SK-MEL-5 (cell line): ENCODE results near the gene AFAP1. TPM values are rescaled to one million over a fixed set of nuclear protein-coding genes. Genes with fewer than 3 reads are reported as not detected.
A peak's percentile ranks its signal among the peaks of the same experiment; 100 is the strongest.

Experiments
- DNase-seq: peaks from one replicate; pipeline ENCODE4 v3.0.0-alpha.2; 2016; ENCODE audit warnings: low read depth, low spot score
- in situ Hi-C: cut with HindIII; loops from 2 replicates; pipeline ENCODE4 v1.10.0; 2016; ENCODE audit warnings: low sequenced_read_pairs, high pct_unique_total_duplicates, low pct_unique_long_range_greater_than_20kb
- total RNA-seq: library from RNA; depleted of rRNA; stranded (reverse); fragments of >200 nt; shearing (Covaris generic); gene quantifications from 2 replicates; pipeline ENCODE4 v1.2.3, GENCODE V29; 2014

The AFAP1 gene
- total RNA-seq, 1 experiment from 2014 or later: 10.3 TPM

DNA sequence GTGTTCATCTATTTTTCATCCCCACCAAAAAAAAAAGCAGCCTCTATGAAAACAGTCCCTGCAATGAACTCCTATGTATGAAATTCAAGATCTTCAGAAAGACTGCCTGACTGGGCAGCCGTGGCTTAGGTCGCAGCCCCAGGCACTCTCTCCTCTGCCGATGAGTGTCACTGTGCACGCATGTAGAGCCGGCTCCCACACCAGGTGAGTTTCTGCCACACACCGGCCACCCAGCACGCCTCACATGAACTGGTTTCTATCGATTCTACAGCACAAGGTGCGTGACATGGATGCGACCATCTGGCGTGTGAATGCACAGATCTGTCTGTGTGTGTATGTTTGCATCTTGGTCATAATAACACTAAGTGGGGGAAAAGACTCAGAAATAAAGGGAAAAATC lies 140.4 kb downstream of the AFAP1 start:
- in situ Hi-C loops: no loop called here
- DNase-seq: no peak

GRCh38 chr4:7798178-7798995 lies 141.3 kb downstream of the AFAP1 start:
- in situ Hi-C loops: no loop called here
- peak; percentile 8 for DNase-seq

DNA sequence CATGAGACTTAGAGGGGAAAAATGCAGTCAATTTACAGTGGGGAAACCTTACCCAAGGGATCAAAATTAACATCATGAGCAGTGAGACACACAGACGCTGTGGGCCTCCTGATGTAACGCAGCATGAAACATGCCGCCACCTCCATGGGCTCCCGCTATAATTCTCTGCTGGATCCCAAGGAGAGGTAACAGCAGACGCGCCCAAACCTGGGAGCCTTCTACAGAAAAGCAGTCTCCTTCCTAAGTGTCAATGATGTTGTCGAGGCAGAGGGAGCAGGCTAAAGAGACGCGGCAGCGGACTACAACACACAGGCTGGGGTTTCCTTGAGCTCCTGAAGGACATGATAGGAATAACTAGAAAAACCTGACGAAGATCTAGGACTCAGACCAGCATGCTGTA lies 142.3 kb downstream of the AFAP1 start:
- DNase-seq: no peak
- in situ Hi-C loops: no loop called here

DNA sequence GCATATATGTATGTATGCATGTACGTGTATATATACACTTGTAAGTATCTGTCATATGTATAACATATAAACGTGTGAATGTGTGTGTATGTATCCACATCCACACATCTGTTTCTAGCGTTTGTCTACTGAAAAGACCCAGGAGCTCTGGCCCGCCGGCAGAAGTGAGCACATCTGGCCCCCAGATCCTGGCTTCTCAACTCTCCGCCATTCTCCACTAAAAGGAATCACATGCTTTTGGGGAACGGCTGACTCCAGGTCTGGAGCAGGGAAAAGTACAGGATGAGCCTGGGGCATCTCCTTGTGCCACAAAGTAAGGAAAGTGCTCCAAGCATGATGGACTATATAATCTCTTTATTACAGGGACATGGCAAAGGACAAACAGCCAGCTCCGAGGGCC lies 143.7 kb downstream of the AFAP1 start:
- in situ Hi-C loops: no loop called here
- no peak for DNase-seq

DNA sequence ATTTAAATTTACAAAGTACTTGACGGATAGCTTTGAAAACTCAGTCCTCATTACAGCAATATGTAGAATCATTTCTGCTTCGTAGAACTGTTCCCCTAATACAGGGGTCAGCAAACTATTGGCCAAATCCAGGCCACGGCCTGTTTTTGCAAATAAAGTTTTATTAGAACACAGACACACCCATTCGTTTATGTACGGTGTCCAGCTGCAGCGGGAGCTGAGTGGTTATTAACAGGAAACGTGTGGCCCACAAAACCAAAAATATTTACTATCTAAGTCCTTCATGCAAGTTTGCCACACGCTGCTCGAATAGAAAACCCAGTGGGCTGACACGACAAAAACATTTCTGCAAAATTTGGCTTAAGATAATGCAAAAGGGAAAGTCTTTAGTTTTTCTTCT lies 146.5 kb downstream of the AFAP1 start:
- DNase-seq: no peak
- in situ Hi-C loops: no loop called here

DNA sequence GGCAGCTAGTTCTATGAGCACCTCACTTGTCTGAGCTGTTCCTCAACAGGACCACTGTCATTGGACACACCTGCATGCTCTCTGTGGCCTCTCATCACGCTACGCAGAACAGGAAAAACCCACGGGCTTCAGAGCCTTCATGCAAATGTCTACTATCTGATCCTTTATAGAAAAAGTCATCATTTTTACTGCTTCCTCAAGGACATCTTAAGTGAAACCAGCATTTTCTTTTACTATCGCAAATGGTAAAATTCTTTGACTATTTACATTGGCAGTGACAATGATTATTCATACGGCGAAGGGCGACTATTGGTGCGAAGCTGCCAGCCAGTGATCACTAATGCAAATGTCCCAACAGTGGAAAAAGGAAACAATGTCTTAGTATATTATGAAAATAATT lies 147.0 kb downstream of the AFAP1 start:
- in situ Hi-C loops: no loop called here
- DNase-seq: no peak

- no peak for DNase-seq
Observed at GRCh38 chr4:7790999-7791398, 148.7 kb downstream of the AFAP1 start.

DNA sequence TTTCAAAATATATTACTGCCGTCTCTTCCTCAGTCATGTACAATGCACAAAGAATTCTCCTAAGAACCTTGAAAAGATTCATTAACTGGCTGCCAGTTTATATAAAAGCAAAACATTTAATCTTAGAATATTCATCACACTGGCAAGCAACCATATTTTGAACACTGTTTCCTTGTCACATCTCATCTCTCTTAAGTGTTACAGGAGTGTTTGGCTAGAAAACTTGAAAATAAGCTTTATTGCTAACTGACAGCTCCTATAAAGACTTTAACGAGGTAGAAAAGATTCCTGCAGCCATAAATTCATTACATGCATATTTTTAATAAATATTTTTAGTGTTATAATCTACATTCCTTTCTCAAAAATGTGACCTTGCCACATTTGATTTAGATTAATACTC lies 149.6 kb downstream of the AFAP1 start:
- DNase-seq: no peak
- in situ Hi-C loops: no loop called here

More at GRCh38 chr4:7790999-7791398, 148.7 kb downstream of the AFAP1 start:
- in situ Hi-C loops: no loop called here

DNA sequence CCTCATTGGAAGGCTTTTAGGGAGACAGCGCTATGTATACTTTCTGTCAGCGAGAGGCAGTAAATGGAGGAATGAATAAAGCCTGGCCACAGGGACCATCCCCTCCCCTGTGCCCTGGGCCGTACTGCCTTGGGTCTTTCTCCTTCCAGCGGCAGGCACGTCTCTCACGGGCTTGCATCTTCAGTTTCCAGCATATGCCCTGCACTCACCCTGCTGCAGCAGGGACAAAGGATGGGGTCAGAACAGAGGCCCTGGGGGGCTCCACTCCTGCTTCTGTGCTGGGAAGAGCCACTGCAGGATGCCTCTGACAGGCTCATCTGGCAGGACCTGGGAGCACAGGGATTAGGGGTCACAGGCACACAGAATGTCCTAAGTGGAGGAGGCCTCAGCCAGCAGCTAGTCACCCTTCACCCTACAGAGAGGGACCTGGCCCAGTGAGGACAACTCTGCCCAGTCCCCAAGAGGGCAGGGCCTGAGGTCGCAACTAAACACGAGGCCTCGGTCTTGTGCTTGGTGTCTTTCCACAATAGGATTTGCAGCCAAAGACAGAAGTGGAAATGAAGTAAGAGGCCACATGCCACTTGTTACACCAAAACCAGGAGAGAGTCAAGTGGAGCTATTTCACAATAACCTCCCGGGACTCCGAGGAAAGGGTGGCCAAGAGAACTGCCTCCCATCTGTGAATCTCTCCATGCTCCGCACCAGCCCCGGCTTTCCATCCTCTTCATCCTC lies 150.8 kb downstream of the AFAP1 start:
- in situ Hi-C loops: no loop called here

GRCh38 chr4:7788193-7788592 lies 151.5 kb downstream of the AFAP1 start:
- in situ Hi-C loops: no loop called here
- DNase-seq: no peak

More for the DNA sequence above, 150.8 kb downstream of the AFAP1 start:
- DNase-seq: no peak

DNA sequence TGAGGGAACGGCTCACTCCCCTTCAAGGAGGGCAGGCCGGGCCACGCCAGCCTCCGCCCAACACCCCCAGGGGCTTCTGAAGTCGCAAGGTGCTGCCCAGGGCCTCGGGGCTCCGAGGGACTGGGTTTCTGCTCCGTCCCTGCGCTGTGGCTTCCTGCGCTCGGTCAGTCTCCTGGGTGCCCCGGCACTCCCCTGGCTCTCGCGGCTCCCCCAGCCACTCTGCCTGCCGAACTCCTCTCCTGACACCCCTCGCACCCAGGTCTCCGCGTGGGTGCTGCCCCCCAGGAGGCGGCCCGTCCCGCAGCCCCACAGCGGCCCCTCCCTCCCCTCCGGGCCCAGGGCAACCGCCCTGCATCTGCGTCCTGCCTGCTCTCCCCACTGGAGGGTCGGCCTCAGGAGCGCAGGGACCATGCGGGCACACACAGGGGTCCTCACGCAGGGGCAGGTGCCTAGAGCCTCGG lies 151.9 kb downstream of the AFAP1 start:
- in situ Hi-C loops: no loop called here
- DNase-seq: no peak

DNA sequence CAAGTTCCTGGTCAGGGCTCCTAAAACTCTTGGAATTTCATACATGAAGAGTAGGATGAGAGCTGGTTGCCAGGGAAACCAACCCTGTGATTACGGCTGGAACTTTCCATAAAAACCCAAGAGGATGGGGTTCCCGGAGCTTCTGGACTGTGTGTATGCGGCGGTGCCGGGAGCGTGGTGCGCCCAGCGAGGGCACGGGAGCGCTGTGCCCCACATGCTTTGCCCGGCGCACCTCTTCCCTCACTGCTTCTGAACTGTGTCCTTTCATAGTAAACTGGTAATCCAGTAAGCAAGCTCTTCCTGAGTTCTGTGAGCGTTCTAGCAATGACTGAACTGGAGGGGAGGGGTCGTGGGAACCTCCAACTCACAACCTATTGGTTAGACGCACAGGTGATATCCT lies 152.6 kb downstream of the AFAP1 start:
- in situ Hi-C loops: no loop called here
- DNase-seq: no peak

DNA sequence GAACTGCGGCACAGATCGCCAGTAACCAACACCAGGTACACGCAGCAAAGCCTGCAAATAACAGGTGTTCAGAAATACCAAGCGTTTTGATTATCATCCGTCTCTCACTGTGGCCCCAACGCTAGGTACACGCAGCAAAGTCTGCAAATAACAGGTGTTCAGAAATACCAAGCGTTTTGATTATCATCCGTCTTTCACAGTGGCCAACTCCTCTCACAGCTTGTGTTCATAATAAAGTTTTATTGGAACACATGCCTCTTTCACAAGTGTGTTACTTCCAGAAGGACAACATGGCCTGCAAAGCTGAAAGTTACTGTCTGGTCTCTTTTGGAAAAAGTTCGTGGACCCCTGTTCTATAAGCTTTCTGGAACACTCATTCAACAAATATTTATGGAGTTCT lies 153.1 kb downstream of the AFAP1 start:
- DNase-seq: no peak
- in situ Hi-C loops: no loop called here

GRCh38 chr4:7786040-7786439 lies 153.6 kb downstream of the AFAP1 start:
- DNase-seq: no peak
- in situ Hi-C loops: no loop called here

- DNase-seq: no peak
- in situ Hi-C loops: no loop called here
Observed at GRCh38 chr4:7785017-7785416, 154.6 kb downstream of the AFAP1 start.

DNA sequence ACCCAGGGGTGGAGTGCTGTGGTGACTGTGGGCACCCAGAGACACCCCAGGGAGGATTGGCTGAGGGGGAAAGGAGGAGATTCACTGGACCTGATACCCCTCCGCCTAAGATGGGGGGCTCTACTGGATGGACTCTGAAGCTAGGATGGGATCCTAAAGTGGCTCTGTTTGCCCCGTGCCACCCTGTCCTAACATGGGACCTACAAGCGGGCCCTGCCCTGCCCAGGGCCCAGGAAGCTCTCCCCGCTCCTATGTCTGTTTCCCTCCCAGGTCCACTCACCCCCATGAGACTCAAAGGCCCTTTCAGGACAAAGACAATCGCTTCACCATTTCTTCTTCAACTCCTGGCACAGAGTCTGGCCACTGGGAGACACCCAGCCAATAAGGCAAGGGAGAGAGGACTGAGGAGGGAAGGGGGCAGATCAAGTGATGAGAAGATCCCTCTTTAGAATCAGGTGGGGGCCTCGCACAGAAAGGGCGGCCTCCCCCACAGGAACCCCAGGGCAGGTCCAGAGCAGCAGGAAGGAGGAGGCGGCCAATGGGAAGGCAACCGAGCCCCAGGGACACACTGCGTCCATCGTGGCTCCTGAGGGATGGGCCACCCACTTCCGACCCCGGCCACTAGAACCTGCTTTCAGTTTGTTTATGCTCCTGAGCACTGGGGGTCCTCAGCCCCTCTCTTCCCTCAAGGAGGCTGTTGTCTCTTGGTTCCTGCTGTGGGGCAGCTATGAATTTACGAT lies 155.4 kb downstream of the AFAP1 start:
- no peak for DNase-seq
- in situ Hi-C loops: no loop called here

DNA sequence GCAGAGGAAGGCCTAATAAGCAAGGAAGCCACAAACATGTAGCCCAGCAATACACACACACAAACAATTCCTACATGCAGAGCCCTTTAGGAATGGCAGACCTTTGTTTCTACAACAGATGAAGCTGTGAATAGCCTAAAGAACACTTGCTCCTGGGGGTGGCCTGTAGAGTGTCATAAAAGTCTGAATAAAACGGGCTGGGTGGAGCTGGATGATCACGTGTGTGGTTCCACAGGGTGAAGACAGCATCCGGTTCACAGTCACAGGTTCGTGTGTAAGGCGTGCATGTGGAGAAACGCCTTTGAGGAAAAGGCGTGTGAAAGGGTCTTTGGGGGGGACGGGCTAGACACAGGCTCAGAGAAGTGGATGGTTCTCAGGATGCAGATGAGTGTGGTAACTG lies 156.1 kb downstream of the AFAP1 start:
- in situ Hi-C loops: no loop called here
- DNase-seq: no peak

- in situ Hi-C loops: no loop called here
- no peak for DNase-seq
Observed at GRCh38 chr4:7782783-7783182, 156.9 kb downstream of the AFAP1 start.
